ENCODE data around the gene IFT20. TPM values are rescaled to one million over a fixed set of nuclear protein-coding genes. Genes with fewer than 3 reads are reported as not detected.
A peak's percentile ranks its signal among the peaks of the same experiment; 100 is the strongest.

IFT20 gene
- total and polyA plus RNA-seq, 2 experiments from 2014 or later: 13.2 to 32.3 TPM

DNA sequence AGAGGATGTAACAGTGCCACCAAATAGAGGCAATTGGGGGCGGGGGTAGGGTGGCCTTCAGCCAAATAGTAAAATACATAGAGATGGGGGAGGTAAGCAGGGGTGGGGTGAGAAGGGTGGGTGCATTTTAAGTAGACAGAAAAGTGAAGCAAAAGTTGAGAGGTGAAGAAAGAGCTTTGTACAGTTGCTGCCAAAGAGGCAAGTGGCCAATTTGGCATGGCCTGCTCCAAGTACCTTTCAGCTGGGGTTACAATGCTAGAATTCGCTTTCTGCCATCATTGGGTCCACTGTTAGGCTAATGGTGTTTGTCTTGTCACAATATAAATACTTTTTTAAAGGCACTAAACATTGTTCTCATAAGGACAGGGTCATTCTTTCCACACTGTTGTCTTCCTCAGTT lies 21.4 kb downstream of the IFT20 start (continued):
- TF ChIP-seq, protein P1, sequence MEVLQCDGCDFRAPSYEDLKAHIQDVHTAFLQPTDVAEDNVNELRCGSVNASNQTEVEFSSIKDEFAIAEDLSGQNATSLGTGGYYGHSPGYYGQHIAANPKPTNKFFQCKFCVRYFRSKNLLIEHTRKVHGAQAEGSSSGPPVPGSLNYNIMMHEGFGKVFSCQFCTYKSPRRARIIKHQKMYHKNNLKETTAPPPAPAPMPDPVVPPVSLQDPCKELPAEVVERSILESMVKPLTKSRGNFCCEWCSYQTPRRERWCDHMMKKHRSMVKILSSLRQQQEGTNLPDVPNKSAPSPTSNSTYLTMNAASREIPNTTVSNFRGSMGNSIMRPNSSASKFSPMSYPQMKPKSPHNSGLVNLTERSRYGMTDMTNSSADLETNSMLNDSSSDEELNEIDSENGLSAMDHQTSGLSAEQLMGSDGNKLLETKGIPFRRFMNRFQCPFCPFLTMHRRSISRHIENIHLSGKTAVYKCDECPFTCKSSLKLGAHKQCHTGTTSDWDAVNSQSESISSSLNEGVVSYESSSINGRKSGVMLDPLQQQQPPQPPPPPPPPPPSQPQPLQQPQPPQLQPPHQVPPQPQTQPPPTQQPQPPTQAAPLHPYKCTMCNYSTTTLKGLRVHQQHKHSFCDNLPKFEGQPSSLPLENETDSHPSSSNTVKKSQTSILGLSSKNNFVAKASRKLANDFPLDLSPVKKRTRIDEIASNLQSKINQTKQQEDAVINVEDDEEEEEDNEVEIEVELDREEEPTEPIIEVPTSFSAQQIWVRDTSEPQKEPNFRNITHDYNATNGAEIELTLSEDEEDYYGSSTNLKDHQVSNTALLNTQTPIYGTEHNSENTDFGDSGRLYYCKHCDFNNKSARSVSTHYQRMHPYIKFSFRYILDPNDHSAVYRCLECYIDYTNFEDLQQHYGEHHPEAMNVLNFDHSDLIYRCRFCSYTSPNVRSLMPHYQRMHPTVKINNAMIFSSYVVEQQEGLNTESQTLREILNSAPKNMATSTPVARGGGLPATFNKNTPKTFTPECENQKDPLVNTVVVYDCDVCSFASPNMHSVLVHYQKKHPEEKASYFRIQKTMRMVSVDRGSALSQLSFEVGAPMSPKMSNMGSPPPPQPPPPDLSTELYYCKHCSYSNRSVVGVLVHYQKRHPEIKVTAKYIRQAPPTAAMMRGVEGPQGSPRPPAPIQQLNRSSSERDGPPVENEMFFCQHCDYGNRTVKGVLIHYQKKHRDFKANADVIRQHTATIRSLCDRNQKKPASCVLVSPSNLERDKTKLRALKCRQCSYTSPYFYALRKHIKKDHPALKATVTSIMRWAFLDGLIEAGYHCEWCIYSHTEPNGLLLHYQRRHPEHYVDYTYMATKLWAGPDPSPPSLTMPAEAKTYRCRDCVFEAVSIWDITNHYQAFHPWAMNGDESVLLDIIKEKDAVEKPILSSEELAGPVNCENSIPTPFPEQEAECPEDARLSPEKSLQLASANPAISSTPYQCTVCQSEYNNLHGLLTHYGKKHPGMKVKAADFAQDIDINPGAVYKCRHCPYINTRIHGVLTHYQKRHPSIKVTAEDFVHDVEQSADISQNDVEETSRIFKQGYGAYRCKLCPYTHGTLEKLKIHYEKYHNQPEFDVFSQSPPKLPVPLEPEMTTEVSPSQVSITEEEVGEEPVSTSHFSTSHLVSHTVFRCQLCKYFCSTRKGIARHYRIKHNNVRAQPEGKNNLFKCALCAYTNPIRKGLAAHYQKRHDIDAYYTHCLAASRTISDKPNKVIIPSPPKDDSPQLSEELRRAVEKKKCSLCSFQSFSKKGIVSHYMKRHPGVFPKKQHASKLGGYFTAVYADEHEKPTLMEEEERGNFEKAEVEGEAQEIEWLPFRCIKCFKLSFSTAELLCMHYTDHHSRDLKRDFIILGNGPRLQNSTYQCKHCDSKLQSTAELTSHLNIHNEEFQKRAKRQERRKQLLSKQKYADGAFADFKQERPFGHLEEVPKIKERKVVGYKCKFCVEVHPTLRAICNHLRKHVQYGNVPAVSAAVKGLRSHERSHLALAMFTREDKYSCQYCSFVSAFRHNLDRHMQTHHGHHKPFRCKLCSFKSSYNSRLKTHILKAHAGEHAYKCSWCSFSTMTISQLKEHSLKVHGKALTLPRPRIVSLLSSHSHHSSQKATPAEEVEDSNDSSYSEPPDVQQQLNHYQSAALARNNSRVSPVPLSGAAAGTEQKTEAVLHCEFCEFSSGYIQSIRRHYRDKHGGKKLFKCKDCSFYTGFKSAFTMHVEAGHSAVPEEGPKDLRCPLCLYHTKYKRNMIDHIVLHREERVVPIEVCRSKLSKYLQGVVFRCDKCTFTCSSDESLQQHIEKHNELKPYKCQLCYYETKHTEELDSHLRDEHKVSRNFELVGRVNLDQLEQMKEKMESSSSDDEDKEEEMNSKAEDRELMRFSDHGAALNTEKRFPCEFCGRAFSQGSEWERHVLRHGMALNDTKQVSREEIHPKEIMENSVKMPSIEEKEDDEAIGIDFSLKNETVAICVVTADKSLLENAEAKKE (CRISPR knock-in tag; IDR thresholded peaks at IDR 0.05): no peak
- TF ChIP-seq EZH2phosphoT487 (IDR thresholded peaks at IDR 0.05; ENCODE audit: unreplicated experiment): no peak

DNA sequence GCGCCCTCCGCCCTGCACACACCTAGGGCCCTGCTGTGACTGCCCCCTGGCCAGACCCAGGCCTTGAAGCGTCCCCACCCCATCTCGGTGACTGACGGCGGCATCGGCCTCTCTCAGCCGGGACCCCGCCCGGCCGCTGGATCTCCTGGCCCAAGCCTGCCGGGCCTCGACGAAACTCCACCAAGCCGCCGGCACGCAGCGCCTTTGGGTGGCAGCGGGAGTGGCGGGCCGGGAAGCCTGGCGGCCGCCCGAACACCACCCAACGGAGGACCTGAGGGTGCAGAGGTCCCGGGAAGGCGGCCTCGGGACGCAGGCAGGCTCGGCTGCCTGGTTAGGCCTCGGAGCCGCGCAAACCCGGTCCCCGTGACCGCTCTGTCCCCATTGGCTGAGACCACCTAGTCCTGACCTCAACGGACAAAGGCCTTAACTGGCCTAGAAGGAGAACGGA lies 28.3 kb downstream of the IFT20 start:
- peaks cover 4% of the 10 kb centered on the region; the same call in 1 of the 2 replicates for H3F3A ChIP-seq (replicated peaks; ENCODE audit: low read depth)

DNA sequence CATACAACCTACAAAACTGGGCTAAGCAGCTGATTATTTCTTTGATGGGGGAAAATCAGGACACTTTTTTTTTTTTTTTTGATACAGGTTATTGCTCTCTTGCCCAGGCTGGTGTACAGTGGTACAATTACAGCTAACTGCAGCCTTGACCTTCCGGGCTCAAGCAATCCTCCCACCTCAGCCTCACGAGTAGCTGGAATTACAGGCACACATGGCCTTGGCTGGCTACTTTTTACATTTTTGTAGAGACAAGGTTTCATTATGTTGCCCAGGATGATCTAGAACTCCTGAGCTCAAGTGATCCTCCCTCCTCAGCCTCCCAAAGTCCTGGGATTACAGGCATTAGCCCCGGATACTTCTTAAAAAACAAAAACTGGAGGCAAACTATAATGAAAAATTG lies 36.8 kb downstream of the IFT20 start:
- H3K4me1 Mint-ChIP-seq: no peaks in the 10 kb centered on the region; the same call in 2 of the 3 replicates
- Histone ChIP-seq H2AFZ (no peak overlapping the region), H3F3A (replicated peaks; ENCODE audit: low read depth) (no peaks in the 10 kb centered on the region), H3K27me3 (ENCODE audit: insufficient read depth) (no peaks in the 10 kb centered on the region), H3K4me2 (no peak overlapping the region), H3K4me3 (no peak overlapping the region), H3K79me2 (replicated peaks; ENCODE audit: insufficient read depth) (no peaks in the 10 kb centered on the region), H4K20me1 (replicated peaks; ENCODE audit: insufficient read depth) (no peaks in the 10 kb centered on the region), H3K4me1 (ENCODE audit: insufficient read depth) (no peaks in the 10 kb centered on the region), H3K27ac (ENCODE audit: low read depth) (no peak overlapping the region), H3K36me3 (ENCODE audit: insufficient read depth) (no peaks in the 10 kb centered on the region), H3K9me2 (ENCODE audit: insufficient read depth) (no peaks in the 10 kb centered on the region)
- no peaks in the 10 kb centered on the region for H3K9me3 Mint-ChIP-seq
- DNase-seq (ENCODE audit: low spot score) (no peak), ATAC-seq (no peak)
- H3K27ac Mint-ChIP-seq: no peak overlapping the region
- no peaks in the 10 kb centered on the region for H3K36me3 Mint-ChIP-seq (ENCODE audit: low read depth)
- peaks cover 4% of the 10 kb centered on the region for H3K27me3 Mint-ChIP-seq (ENCODE audit: insufficient read depth, low read depth, poor library complexity)
- H3K4me3 Mint-ChIP-seq: no peak overlapping the region
- no peak for TF ChIP-seq JUNB (IDR thresholded peaks at IDR 0.05; ENCODE audit: unreplicated experiment)
- no peak for TF ChIP-seq EZH2 (IDR thresholded peaks at IDR 0.05; ENCODE audit: low read depth, unreplicated experiment)
- TF ChIP-seq EZH2phosphoT487 (IDR thresholded peaks at IDR 0.05; ENCODE audit: unreplicated experiment): no peak

More for the DNA sequence above, 28.3 kb downstream of the IFT20 start:
- Histone ChIP-seq H3K36me3 (ENCODE audit: insufficient read depth) (no peaks in the 10 kb centered on the region), H4K20me1 (replicated peaks; ENCODE audit: insufficient read depth) (no peaks in the 10 kb centered on the region), H3K27me3 (ENCODE audit: insufficient read depth) (peaks cover 7% of the 10 kb centered on the region; the same call in 1 of the 2 replicates), H3K4me3 (peak overlapping the region; percentile 44), H3K79me2 (replicated peaks; ENCODE audit: insufficient read depth) (no peaks in the 10 kb centered on the region), H3K4me2 (peak overlapping the region; percentile 68), H2AFZ (peak overlapping the region; percentile 86), H3K27ac (ENCODE audit: low read depth) (no peak overlapping the region), H3K4me1 (ENCODE audit: insufficient read depth) (no peaks in the 10 kb centered on the region), H3K9me2 (ENCODE audit: insufficient read depth) (no peaks in the 10 kb centered on the region)
- no peaks in the 10 kb centered on the region for H3K4me1 Mint-ChIP-seq
- ATAC-seq: peak; percentile 97
- peak; percentile 76 for DNase-seq (ENCODE audit: low spot score)
- TF ChIP-seq POLR2AphosphoS5 (IDR thresholded peaks at IDR 0.05; ENCODE audit: low read depth) (peak; percentile 57; the same call in 1 of the 2 replicates), EZH2 (IDR thresholded peaks at IDR 0.05; ENCODE audit: low read depth, unreplicated experiment) (no peak)
- H3K36me3 Mint-ChIP-seq (ENCODE audit: low read depth): no peaks in the 10 kb centered on the region
- no peaks in the 10 kb centered on the region for H3K27me3 Mint-ChIP-seq (ENCODE audit: insufficient read depth, low read depth, poor library complexity)
- no peaks in the 10 kb centered on the region for H3K9me3 Mint-ChIP-seq
- no peak overlapping the region for H3K4me3 Mint-ChIP-seq
- H3K27ac Mint-ChIP-seq: no peak overlapping the region

Data from GM23338 (cell line).